Esophagus squamous epithelium (tissue), 4 donors: ENCODE measurements around the gene GINS2.

Experiments used
- CTCF ChIP-seq, 6 experiments: fragments of 450-650 bp in 4 of 6; fragments of 200-600 bp in 2 of 6; sonication (generic) in 2 of 6; IDR thresholded peaks; one replicate each; pipeline ENCODE4 v1.5.1; 2016 to 2019; ENCODE audit warnings: antibody characterized with exemption in 6 of 6, mild to moderate bottlenecking in 4 of 6, moderate library complexity in 4 of 6
- POLR2A ChIP-seq, 4 donors: fragments of 450-650 bp; IDR thresholded peaks; one replicate each; pipeline ENCODE4 v1.6.1; 2017; ENCODE audit warnings: antibody characterized with exemption in 4 of 4, mild to moderate bottlenecking in 4 of 4, moderate library complexity in 3 of 4

- TF ChIP-seq CTCF (IDR thresholded peaks at IDR 0.05) (no peak), POLR2A (IDR thresholded peaks at IDR 0.05) (no peak)
Observed at GRCh38 chr16:85652431-85653221, 36.1 kb downstream of the GINS2 start.
